Epidermal melanocyte (primary cell): Measurements from ENCODE around the gene LOXL1.

Source experiments
- DNase-seq: peaks from one replicate; pipeline ENCODE4 v3.0.0; 2011; ENCODE audit warnings: low spot score; ENCODE audit not compliant: insufficient read length

The LOXL1 gene

DNA sequence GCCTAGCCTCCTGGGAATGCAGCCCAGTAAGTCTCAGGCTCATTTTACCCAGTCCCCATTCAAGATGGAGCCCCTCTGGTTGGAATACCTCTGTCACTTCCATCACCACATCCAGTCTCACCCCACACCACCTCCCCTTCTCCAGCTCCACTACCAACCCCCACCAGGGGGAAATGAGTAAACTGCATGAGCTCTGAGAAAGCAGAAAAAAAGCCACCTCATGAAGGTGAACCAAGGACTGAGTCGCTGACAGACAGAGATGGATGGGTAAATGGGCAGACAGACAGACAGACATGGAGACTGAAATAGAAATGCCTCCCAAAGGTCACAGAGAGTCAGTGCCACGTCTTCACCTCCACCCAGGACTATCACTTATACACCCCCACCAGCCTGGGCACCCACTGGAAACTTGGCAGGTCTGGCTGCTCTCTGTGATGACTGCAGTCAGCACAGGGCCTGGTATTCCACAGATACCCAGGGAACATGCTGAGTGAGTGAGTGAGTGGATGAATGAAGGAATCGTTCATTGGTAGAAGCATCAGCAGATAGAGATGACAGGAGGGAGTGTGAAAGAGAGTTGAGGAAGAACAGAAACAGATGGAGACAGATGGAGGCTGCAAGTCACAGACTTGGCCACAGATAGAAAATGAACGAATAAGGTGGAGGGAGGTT, 4.9 kb upstream of the LOXL1 start:
- DNase-seq: no peak

DNA sequence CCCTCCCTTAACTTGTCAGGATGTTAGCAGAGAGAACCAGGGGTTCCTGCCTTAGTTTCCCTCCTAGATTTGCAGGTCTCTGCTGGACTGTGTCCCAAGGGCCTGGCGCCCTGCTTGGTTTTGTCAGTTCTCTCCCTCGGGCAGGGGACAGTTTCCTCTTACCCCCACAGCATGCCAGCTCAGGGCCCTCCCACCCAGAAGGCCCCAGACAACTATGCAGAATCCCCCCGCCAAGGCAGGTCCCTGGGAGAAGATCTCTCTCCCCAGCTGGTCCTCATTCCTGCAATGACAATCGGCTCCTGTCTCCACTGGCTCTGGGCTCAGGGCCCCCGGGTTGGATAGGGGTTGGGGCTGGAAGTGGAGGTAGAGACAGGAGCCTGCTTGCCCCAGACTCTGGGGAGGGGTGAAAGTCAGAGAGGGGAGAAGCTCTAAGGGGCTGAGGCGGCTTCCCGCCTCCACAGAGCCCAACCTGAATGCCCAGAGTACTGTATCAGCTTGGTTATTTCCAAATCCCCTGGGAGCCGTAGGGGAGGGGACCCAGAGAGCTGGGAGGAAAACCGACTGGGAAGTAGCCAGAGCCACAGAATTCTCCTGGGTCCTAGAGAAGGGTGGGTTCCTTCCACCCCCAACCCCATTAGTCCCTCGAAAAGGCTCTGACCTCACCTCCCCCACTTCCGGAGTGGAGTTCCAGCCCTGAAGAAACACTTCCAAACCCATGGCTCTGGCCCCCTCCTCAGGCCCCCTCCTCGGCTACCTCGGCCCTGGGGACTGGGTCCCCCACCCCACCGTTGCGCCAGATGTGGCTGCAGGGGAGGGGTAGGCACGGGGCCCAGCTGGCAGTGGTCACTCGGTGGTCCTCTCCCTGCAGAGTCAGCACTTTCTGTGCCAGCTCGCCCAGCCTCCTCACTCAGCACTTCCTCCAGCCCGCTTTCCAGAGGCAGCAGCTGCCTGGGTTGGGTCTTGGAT, 3.8 kb upstream of the LOXL1 start:
- no peak for DNase-seq

DNA sequence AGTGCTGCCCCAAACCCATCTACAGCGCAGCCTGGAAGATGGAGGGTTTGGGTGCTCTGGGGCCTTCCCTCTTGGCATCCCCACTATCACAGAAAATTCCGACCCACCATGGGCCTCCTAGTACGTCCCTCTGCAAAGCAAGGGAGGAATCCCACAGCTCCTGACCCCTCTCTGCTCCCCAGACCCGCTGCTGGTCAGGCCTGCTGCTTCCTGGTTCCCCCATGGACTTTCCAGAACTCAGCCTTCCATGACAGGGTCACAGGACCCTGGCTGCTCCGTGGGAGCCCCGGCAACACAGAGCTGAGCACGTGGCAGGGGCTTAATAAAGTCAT, 3.1 kb upstream of the LOXL1 start:
- no peak for DNase-seq

DNA sequence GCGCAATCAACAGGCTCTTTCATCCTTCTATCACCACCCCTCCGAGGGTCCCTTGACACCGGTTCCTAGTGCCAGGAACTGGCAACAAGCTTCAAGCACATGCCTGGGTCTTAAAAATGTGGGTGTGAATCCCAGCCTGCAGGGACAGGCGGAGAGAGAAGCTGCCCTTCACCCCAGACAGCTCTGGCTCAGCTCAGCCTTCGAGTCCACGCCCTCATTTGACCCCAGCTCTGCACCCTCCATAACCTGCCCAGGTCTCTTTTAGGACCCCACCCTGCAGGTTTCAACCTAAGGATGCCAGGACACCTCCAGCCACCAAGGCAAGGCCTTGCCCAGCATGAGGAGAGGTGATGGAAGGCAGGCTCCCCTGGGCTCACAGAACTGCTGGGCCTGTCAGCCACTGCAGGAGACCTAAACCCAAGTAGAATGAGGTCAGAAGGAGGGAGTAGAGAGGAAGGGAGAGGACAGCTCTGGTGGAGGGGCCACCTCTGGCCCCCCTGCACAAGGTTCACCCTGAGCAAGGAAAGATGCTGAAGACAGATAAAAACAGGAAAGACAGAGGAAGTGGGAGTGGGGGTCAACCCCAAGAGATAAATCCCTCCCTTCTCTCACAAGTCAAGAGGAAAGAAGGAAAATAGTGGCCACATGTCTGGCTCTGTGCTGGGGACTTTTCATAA, 2.6 kb upstream of the LOXL1 start:
- no peak for DNase-seq

DNA sequence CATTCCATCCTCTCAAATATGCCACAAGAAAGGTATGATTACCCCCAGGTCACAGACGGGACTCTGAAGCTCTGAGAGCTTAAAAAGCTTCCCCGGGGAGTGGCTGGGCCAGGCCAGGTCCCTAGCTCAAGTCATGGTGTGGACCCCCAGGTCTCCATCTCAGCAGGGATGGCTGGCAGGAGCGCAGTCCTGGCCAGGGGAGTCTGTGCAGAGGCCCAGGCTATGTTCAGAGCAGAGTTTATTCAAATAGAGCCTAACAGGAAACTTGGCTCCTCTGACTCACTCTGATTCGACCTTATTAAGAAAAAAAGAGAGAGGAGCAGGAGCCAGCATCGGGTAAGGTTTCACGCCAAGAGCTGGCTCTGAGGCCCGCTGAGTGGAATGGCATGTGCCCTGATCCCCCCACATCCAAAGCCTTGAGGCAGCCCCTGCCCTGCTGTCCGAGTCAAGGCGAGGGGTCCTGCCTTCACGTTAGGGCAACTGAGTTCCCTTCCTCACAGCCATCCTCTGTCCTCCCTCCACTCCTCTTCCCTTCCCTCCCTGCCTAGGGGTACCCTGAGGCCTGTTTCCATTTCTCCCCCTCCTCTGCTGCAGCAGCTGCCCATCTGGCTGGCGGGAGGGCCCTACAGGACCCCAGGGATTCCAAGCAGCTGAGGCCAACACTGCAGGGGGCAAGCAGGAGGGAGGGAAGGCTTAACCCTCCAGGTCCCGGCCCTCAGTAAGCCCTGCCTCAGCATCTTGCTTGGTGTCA, 1.9 kb upstream of the LOXL1 start:
- peak; percentile 43 for DNase-seq

DNA sequence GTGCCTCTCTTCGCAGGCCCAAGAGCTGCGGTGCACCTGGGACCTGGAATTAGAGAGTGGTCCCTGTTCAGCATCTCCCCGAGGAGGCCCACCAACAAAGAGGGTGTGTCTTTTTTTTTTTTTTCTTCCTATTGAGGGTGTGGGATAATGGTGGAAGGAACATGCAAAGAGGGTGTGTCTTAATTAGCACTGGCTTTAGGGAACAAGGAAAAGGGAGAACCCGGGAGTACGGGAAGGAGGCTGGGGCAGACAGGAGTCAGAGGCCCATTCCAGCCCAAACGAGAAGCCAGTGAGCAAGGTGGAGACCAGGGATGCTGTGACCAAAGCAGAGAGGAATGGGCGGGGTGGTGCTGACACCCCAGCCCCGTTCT, 429 bp upstream of the LOXL1 start:
- no peak for DNase-seq

DNA sequence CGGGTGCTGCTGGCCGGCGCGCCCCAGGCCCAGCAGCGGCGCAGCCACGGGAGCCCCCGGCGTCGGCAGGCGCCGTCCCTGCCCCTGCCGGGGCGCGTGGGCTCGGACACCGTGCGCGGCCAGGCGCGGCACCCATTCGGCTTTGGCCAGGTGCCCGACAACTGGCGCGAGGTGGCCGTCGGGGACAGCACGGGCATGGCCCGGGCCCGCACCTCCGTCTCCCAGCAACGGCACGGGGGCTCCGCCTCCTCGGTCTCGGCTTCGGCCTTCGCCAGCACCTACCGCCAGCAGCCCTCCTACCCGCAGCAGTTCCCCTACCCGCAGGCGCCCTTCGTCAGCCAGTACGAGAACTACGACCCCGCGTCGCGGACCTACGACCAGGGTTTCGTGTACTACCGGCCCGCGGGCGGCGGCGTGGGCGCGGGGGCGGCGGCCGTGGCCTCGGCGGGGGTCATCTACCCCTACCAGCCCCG, 777 bp downstream of the LOXL1 start:
- DNase-seq: no peak

DNA sequence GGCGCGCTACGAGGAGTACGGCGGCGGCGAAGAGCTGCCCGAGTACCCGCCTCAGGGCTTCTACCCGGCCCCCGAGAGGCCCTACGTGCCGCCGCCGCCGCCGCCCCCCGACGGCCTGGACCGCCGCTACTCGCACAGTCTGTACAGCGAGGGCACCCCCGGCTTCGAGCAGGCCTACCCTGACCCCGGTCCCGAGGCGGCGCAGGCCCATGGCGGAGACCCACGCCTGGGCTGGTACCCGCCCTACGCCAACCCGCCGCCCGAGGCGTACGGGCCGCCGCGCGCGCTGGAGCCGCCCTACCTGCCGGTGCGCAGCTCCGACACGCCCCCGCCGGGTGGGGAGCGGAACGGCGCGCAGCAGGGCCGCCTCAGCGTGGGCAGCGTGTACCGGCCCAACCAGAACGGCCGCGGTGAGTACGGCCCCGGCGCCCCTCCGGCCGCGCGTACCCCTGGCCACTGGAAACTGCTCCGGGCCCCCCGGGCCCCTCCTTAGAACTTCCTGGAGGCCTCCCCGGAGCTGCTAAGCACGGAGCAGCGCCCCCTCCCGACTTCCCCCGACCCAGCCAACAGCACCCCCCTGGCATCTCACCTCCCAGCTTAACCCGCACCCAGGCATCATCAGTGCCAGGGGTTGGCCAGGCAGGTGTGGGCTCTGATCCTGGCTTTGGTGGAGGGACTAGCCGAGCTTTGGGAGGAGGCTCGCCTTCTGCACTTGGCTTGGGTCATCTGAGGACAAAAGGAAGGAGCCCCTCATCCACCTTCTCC, 1.4 kb downstream of the LOXL1 start:
- no peak for DNase-seq

DNA sequence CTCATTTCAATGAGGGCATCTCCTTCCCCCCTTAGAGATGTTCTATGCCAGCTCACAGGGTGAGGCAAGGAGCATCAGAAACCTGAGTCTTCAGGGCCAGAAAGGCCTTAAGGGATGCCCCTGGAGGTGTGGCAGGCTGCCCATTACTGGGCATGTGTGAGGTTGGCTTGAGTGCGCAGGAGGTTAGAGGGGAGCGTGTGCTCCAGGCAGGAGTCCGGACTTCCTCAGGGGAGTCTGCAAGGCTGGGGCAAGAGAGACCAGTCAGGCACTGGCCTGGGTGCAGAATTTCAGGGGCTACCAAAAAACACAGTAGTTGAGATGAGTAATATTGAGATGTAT, 1.9 kb downstream of the LOXL1 start:
- DNase-seq: no peak

DNA sequence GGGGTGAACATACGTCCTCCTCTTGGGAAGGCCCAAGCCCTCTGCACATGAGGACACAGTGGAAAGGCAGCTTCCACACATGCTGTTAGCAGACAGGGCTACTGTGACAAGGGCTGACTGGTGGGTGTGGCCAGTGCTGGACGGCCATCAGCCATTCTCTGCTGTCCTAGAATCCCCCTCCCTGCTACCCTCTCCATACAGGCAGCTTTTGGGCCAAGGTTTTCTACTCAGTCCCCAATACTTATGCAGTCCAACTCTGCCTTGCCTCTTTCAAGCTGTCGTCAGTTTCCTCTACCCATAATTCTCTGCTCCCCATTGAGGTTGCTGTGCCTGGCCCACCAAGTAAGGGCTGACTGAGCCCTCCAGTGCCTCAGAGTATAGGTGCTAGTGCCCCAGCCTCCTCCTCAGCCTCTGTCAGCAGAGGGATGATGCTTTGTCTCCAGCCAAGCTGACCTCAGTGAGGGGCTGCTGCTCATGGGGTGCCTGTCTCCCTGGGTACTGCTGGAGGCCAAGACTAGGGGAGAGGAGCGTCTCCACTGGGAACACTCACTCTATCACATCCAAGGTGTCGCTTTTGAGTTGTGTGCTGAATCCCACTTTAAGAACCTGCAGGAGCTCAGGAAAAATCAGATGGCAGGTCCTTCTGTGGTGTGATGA, 2.8 kb downstream of the LOXL1 start:
- DNase-seq: no peak

DNA sequence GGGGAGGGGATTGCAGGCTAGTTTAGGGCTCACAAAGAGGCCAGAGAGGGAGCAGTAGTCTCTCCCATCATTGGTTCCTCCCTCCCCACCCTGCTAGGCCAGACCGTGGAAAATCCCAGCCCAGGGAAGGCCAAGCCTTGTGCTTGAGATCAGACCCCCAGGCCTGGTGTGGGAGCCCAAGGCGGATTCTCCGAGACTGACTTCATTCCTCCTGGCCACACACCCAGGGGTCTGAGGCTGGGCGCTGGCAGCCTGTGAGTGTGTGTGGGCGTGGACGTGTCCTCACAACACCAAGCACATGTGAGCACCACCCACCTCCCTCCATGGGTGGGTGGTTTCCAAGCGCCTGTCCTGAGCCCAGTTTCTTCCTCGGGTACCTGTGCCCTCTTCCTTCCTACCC, 4.1 kb downstream of the LOXL1 start:
- no peak for DNase-seq

DNA sequence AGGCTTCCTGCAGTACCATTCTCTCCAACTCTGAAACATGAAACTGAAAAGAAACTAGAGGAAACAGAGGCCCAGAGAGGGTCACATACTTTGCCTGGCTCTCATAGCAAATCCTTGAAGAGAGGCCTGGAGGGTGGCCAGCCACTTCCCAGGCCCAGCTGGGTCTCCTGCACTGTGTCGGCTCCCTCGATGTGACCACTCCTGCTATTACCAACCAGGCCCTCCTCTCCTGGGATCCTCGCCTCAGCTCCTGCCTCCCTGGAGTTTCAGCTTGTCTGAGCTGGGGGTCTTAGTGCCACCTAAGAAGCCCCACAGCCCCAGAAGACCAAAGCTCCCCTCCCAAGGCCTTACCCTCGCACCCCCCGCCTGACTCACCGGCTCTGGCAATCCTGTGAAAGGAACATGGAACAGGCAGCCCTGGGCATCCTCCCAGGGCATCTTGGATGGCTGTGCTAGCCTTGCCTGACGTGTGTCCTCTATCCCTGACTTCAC, 4.6 kb downstream of the LOXL1 start:
- no peak for DNase-seq

DNA sequence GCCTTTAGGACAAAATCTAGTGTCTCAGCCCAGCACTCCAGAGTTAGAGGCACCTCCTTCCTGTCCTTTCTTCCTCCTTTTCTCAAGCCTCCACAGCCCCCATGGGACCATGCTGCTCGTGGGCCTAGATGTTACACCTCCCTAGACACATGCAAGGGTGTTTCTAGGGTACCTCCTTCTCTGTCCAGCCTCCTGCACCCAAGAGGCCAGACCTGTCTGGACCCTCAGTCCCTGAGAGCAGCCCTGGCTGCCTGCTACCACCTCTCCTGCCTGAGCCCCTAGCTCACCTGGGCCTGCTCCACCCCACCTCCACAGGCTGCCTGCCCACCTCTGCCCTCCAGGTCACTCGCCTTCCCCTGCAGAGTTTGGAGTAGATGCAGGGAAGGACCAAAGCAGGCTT, 5.2 kb downstream of the LOXL1 start:
- DNase-seq: no peak

DNA sequence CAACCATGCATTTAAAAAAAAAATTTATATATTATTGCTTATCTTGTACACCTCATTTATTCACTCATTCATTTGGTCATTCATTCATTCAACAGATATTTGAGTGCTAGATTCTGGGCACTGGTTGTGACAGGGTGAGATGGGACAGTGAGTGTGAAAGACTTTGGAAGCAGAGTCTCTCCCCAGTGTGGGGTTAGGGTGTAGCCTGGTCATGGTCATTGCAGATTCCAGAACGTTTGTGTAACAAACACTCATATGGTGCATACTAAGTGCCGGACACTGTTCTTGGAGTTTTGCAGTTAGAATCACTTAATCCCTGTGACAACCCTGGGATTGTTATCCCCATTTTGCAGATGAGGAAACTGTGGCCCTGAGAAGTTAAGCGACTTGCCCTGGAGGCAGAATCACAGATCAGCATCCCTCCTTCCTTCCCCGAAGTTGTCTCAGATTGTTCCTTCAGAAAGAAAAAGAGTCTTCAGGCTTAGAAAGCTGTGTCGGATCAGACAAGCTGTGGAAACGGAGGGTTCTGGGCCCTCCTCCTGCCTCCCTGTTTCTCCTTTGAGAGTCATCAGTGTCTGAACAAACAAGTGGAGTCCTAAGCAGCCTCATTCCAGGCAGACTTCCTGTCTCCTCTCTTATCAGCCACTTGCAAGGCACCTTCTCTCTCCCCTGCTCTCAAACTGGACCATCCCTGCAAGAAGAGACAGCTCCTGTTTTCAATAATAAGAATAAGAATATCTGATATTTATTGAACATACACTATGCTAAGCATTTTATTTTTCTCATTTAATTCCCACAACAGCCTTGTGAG, 6.3 kb downstream of the LOXL1 start:
- no peak for DNase-seq

DNA sequence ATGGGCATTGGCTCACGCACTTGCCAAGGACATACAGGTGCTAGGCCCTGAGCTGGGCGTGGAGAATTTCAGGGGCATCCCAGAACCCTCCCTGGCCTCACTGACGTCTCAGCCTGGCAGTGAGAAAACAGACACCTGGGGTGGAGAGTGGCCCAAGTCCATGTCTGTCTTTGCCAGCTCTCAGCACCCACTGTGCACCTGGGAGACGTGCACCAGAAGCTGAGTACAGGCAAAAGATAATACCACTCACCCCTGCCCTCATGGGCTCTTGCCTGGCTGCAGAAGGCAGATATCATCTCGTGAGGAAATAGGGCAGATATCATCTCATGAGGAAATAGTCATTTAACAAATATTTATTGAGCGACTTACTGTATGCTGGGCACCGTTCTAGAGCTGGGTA, 8.0 kb downstream of the LOXL1 start:
- no peak for DNase-seq

DNA sequence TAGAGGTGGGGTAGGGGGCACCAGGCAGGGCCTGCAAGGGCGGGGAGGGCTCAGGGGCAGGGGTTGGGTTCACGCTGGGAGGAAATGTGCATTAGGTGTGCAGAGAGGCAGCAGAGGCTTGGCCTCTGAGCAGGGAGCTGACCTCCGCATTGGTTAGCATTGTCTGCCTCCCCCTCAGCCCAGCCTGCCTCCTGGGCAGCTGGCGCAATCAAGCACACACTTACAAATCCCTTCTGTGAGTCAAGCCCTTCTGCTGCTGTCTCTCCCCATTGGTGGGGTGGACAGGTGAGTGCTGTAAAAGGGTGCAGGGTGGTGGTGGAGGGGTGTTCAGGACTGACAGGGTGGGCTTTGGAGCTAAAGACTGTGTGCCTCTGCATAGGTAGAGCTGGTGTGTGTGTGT, 9.3 kb downstream of the LOXL1 start:
- DNase-seq: no peak

DNA sequence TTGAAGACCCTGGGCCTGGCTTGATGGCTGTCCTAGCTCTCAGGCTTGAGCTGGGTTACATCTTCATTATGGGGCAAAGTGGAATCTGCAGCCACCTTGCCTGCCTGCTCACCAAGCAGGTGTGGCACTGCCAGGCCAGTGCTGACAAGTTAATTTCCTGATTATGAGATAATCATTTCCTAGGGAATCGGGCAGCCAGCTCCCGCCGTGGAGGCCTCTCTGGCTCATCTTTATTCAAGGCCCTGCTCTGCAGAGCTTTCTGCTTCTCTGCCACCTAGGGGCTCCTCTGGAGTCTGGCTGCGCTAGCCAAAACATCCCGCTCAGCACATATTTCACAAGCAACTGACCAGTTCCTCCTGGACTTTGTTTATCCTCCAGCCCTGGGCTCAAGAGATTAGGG, 9.9 kb downstream of the LOXL1 start:
- DNase-seq: no peak

DNA sequence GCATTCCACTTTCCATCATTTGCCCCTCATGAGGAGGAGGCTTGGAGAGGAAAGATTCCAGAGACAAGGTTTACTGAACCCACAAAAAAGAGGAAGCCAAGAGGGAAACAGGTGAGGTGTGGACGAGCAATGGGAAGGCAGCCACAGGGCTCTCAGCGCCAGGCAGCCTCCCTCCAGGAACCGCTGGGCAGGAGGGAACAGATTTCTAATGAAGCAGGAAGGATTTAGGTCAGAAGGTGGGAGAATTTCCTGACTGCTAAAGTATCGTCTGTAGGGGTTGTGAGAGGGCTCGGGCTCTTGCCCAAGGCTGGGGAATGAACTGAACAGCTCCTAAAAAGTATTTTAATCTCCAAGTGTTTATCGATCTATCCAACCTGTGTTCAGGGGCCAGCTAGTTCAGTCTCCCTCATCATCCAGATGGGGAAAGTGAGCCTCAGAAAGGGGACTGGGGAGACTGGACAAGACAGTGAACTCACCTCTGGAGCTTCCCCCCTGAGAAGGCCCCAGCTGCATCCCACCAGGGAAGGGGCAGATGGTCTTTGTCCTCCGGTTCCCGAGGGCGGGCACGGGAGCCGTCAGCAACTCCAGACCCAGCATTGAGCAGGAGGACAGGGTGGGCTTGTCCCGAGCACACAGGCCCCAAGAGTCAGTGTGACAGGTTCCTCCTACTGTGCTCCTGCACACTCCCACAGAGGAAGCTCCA, 10.5 kb downstream of the LOXL1 start:
- DNase-seq: no peak

DNA sequence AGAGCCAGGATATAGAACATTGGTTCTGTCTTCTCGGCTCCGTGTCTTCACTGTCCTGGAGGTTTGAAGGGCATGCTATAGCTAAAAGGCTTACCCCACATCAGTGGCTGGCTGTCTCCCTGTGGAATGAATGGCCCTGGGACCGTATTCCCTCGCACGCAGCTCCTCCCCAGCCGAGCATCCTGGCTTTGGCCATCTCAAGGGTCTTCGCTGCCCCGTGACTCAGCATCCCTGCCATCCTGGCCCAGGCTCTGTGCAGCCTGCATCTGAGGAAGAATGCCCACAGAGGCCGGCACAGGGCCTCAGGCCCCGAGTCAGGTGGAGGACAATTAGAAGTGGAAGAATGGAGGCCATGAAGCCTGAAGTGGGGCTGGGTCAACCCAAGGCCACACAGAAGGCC, 11.0 kb downstream of the LOXL1 start:
- DNase-seq: no peak
